IPS-18a (cell line): ENCODE measurements around the gene HDC.

ENCODE experiments used
- H3K27ac ChIP-seq: one replicate; pipeline ENCODE4 v1.5.1; 2013; ENCODE audit warnings: low read length
- H3K27me3 ChIP-seq: one replicate; pipeline ENCODE4 v1.6.1; 2013; ENCODE audit warnings: mild to moderate bottlenecking, low read length; ENCODE audit not compliant: control insufficient read depth, insufficient read depth
- H3K36me3 ChIP-seq: one replicate; pipeline ENCODE4 v1.6.1; 2013; ENCODE audit warnings: low read depth, low read length; ENCODE audit not compliant: control insufficient read depth
- H3K4me1 ChIP-seq: one replicate; pipeline ENCODE4 v1.6.1; 2013; ENCODE audit warnings: low read depth, low read length; ENCODE audit not compliant: control insufficient read depth
- H3K4me3 ChIP-seq: one replicate; pipeline ENCODE4 v1.5.1; 2013; ENCODE audit warnings: low read length
- H3K9ac ChIP-seq: one replicate; pipeline ENCODE4 v1.6.1; 2013; ENCODE audit warnings: mild to moderate bottlenecking, low read length, moderate library complexity
- H3K9me3 ChIP-seq: one replicate; pipeline ENCODE4 v1.6.1; 2013; ENCODE audit warnings: low read depth, low read length; ENCODE audit not compliant: control insufficient read depth

The HDC gene

GRCh38 chr15:50219820-50220219 lies 45.7 kb downstream of the HDC start:
- H3K4me3 ChIP-seq, result no peak overlapping the region
- H3K27me3 ChIP-seq, result no peaks in the 10 kb centered on the region
- H3K9me3 ChIP-seq, result no peaks in the 10 kb centered on the region
- no peak overlapping the region for H3K27ac ChIP-seq
- no peaks in the 10 kb centered on the region for H3K4me1 ChIP-seq
- H3K9ac ChIP-seq, result no peak overlapping the region
- H3K36me3 ChIP-seq, result no peaks in the 10 kb centered on the region

GRCh38 chr15:50218691-50219090 lies 46.8 kb downstream of the HDC start:
- Histone ChIP-seq H3K9me3 (no peaks in the 10 kb centered on the region), H3K27ac (no peak overlapping the region)

GRCh38 chr15:50218291-50218690 lies 47.2 kb downstream of the HDC start:
- H3K9me3 ChIP-seq, result no peaks in the 10 kb centered on the region
- H3K27me3 ChIP-seq, result no peaks in the 10 kb centered on the region
- no peak overlapping the region for H3K27ac ChIP-seq
- no peak overlapping the region for H3K9ac ChIP-seq
- no peak overlapping the region for H3K4me3 ChIP-seq
- no peaks in the 10 kb centered on the region for H3K4me1 ChIP-seq
- H3K36me3 ChIP-seq, result no peaks in the 10 kb centered on the region

More at GRCh38 chr15:50218691-50219090, 46.8 kb downstream of the HDC start:
- Histone ChIP-seq H3K4me3 (no peak overlapping the region), H3K4me1 (no peaks in the 10 kb centered on the region), H3K36me3 (no peaks in the 10 kb centered on the region), H3K9ac (no peak overlapping the region), H3K27me3 (no peaks in the 10 kb centered on the region)

GRCh38 chr15:50210462-50211157 lies 54.9 kb downstream of the HDC start:
- Histone ChIP-seq H3K4me3 (no peak overlapping the region), H3K27me3 (no peaks in the 10 kb centered on the region), H3K9ac (no peak overlapping the region), H3K27ac (no peak overlapping the region), H3K9me3 (no peaks in the 10 kb centered on the region), H3K36me3 (no peaks in the 10 kb centered on the region), H3K4me1 (peaks cover 6% of the 10 kb centered on the region)

- Histone ChIP-seq H3K27ac (no peak overlapping the region), H3K36me3 (peaks cover 3% of the 10 kb centered on the region), H3K4me3 (no peak overlapping the region), H3K9me3 (no peaks in the 10 kb centered on the region), H3K9ac (no peak overlapping the region), H3K4me1 (peaks cover 6% of the 10 kb centered on the region), H3K27me3 (no peaks in the 10 kb centered on the region)
These were observed 55.7 kb downstream of the HDC start for GRCh38 chr15:50209809-50210208.

- H3K27ac ChIP-seq, result no peak overlapping the region
- peaks cover 6% of the 10 kb centered on the region for H3K4me1 ChIP-seq
- H3K36me3 ChIP-seq, result peaks cover 3% of the 10 kb centered on the region
- H3K4me3 ChIP-seq, result no peak overlapping the region
- H3K27me3 ChIP-seq, result no peaks in the 10 kb centered on the region
- H3K9me3 ChIP-seq, result no peaks in the 10 kb centered on the region
- H3K9ac ChIP-seq, result no peak overlapping the region
These were observed 59.5 kb downstream of the HDC start for GRCh38 chr15:50206020-50206419.

- Histone ChIP-seq H3K27me3 (no peaks in the 10 kb centered on the region), H3K9me3 (no peaks in the 10 kb centered on the region), H3K36me3 (peaks cover 3% of the 10 kb centered on the region), H3K9ac (no peak overlapping the region), H3K4me3 (no peak overlapping the region), H3K27ac (no peak overlapping the region), H3K4me1 (no peaks in the 10 kb centered on the region)
These were observed 63.5 kb downstream of the HDC start for GRCh38 chr15:50202003-50202402.

- Histone ChIP-seq H3K9ac (no peak overlapping the region), H3K27me3 (no peaks in the 10 kb centered on the region), H3K27ac (no peak overlapping the region), H3K4me1 (no peaks in the 10 kb centered on the region), H3K9me3 (no peaks in the 10 kb centered on the region), H3K4me3 (no peak overlapping the region), H3K36me3 (no peaks in the 10 kb centered on the region)
These were observed 72.5 kb downstream of the HDC start for GRCh38 chr15:50192926-50193620.

GRCh38 chr15:50192164-50192563 lies 73.4 kb downstream of the HDC start:
- Histone ChIP-seq H3K36me3 (no peaks in the 10 kb centered on the region), H3K4me3 (no peak overlapping the region), H3K27me3 (no peaks in the 10 kb centered on the region), H3K9me3 (no peaks in the 10 kb centered on the region), H3K9ac (no peak overlapping the region), H3K27ac (no peak overlapping the region), H3K4me1 (no peaks in the 10 kb centered on the region)
